Neuronal stem cell (in vitro differentiated cells): ENCODE measurements around the gene RUNX1.

Experiments
- DNase-seq: peaks from one replicate; pipeline ENCODE4 v3.0.0-alpha.2; 2013; ENCODE audit warnings: low spot score
- H2AFZ ChIP-seq: one replicate; pipeline ENCODE4 v1.6.1; 2013; ENCODE audit warnings: mild to moderate bottlenecking, low read length, inconsistent platforms
- H2AK5ac ChIP-seq: 2 replicates; pipeline ENCODE4 v1.6.1; 2013; ENCODE audit warnings: low read depth, mild to moderate bottlenecking, inconsistent platforms, low read length, moderate library complexity, mixed read lengths
- H2BK120ac ChIP-seq: 2 replicates; pipeline ENCODE4 v1.6.1; 2013; ENCODE audit warnings: low read depth, mild to moderate bottlenecking, inconsistent platforms, low read length, moderate library complexity, mixed read lengths
- H2BK12ac ChIP-seq: one replicate; pipeline ENCODE4 v1.6.1; 2013; ENCODE audit warnings: low read length, inconsistent platforms
- H2BK15ac ChIP-seq: 2 replicates; pipeline ENCODE4 v1.6.1; 2013; ENCODE audit warnings: mild to moderate bottlenecking, low read length, inconsistent platforms, mixed read lengths
- H2BK5ac ChIP-seq: one replicate; pipeline ENCODE4 v1.6.1; 2013; ENCODE audit warnings: inconsistent platforms, mild to moderate bottlenecking, low read length, moderate library complexity
- H3K14ac ChIP-seq: one replicate; pipeline ENCODE4 v1.6.1; 2013; ENCODE audit warnings: low read length, inconsistent platforms
- H3K18ac ChIP-seq: 2 replicates; pipeline ENCODE4 v1.6.1; 2013; ENCODE audit warnings: low read length, inconsistent platforms
- H3K23ac ChIP-seq: 2 replicates; pipeline ENCODE4 v1.6.1; 2013; ENCODE audit warnings: low read depth, mild to moderate bottlenecking, mixed read lengths, low read length, inconsistent platforms; ENCODE audit not compliant: poor library complexity
- H3K27ac ChIP-seq: replicated peaks from 3 replicates; pipeline ENCODE4 v1.5.1; 2013; ENCODE audit warnings: low read length, inconsistent platforms
- H3K27me3 ChIP-seq, 3 experiments: 2 replicates each; pipeline ENCODE4 v1.6.1; 2013; ENCODE audit warnings: low read length in 3 of 3, mild to moderate bottlenecking in 2 of 3, inconsistent platforms in 1 of 3, low read depth in 1 of 3, mixed read lengths in 1 of 3, moderate library complexity in 1 of 3; ENCODE audit not compliant: control insufficient read depth in 3 of 3, insufficient read depth in 3 of 3
- H3K36me3 ChIP-seq, 2 donors: replicated peaks in 1 of 2; 2 replicates each; pipeline ENCODE4 v1.6.1; 2013; ENCODE audit warnings: low read length in 2 of 2; ENCODE audit not compliant: control insufficient read depth in 2 of 2, insufficient read depth in 2 of 2
- H3K4ac ChIP-seq: 2 replicates; pipeline ENCODE4 v1.6.1; 2013; ENCODE audit warnings: inconsistent platforms, mild to moderate bottlenecking, low read length, moderate library complexity
- H3K4me1 ChIP-seq, 2 donors: 1 replicate in 1 of 2; 2 replicates in 1 of 2; pipeline ENCODE4 v1.6.1; 2013; ENCODE audit warnings: low read length in 2 of 2, low read depth in 1 of 2; ENCODE audit not compliant: control insufficient read depth in 2 of 2, insufficient read depth in 1 of 2
- H3K4me2 ChIP-seq: one replicate; pipeline ENCODE4 v1.6.1; 2013; ENCODE audit warnings: mild to moderate bottlenecking, low read length, inconsistent platforms; ENCODE audit not compliant: insufficient read depth, poor library complexity, severe bottlenecking
- H3K4me3 ChIP-seq, 2 donors: 2 replicates each; pipeline ENCODE4 v1.5.1; 2013; ENCODE audit warnings: low read length in 2 of 2, mild to moderate bottlenecking in 2 of 2, inconsistent platforms in 1 of 2, moderate library complexity in 1 of 2
- H3K79me1 ChIP-seq: one replicate; pipeline ENCODE4 v1.6.1; 2013; ENCODE audit warnings: low read depth, mild to moderate bottlenecking, inconsistent platforms, low read length, moderate library complexity
- H3K9ac ChIP-seq: one replicate; pipeline ENCODE4 v1.6.1; 2013; ENCODE audit warnings: mild to moderate bottlenecking, low read depth, low read length, inconsistent platforms; ENCODE audit not compliant: poor library complexity
- H3K9me3 ChIP-seq, 2 donors: replicated peaks in 1 of 2; 2 replicates each; pipeline versions ENCODE3 to v1.6.1; 2013; ENCODE audit warnings: low read length in 2 of 2, mild to moderate bottlenecking in 2 of 2, inconsistent platforms in 1 of 2, low read depth in 1 of 2, mixed read lengths in 1 of 2, moderate library complexity in 1 of 2; ENCODE audit not compliant: control insufficient read depth in 2 of 2, insufficient read depth in 1 of 2
- H4K8ac ChIP-seq: one replicate; pipeline ENCODE4 v1.6.1; 2013; ENCODE audit warnings: low read depth, mild to moderate bottlenecking, inconsistent platforms, low read length, moderate library complexity
- H4K91ac ChIP-seq: one replicate; pipeline ENCODE4 v1.6.1; 2013; ENCODE audit warnings: low read length, low read depth, mild to moderate bottlenecking, inconsistent platforms; ENCODE audit not compliant: poor library complexity
- WGBS, 2 donors: extraction: QIAGEN DNeasy Blood & Tissue Kit; methylation state at CpG; one replicate each; pipeline ENCODE4 v1.1.7; 2013; ENCODE audit warnings: missing lambda C conversion rate in 2 of 2, mixed read lengths in 1 of 2; ENCODE audit not compliant: insufficient read length in 2 of 2, insufficient replicate concordance in 1 of 2; ENCODE audit errors: extremely low coverage in 2 of 2; 5-methylcytosine and 5-hydroxymethylcytosine counted together

RUNX1 gene

DNA sequence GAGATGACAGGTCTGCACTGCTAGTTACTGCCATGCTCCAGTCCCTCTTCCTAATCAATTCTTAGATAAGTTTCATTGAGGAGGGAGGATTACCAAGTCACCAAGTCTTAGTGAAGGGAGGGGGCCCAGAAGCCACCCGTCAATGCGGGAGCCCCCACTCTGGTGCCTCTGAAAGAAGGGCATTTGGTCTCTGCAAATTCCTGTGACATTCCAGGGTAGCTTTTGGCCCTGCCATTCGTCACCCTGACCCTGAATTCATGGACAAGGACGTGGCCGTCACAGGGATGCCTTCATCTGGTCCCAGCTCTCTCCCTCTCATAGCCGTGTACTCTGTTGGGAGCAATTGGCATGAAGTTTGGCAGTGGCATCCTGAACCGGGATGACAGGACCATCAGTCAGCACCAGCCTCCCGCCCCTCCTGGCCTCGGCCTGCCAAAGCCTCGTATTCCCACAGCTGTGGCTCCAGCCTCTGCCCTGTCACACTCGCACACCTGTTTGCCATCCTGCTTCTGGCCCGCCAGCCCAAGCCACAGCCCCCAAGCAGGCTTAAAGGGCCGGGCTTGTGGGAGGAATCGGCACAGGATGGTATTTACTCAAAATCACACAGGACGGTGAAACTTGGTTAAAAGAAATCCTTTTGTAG is 229.6 kb downstream of the RUNX1 start:
- Histone ChIP-seq H3K27ac (peak overlapping the region; percentile 3), H3K36me3 (no peaks in the 10 kb centered on the region), H3K4me1 (peaks cover 0 to 20% of the 10 kb centered on the region in 2 donors), H4K8ac (no peak overlapping the region), H2AK5ac (no peak overlapping the region), H3K9ac (no peak overlapping the region), H3K27me3 (no peaks in the 10 kb centered on the region), H3K4me3 (no peak overlapping the region), H2BK12ac (no peak overlapping the region), H3K4ac (no peak overlapping the region), H3K14ac (no peak overlapping the region), H3K4me2 (no peak overlapping the region), H3K18ac (no peak overlapping the region), H2BK120ac (no peak overlapping the region), H2BK15ac (no peak overlapping the region), H2BK5ac (no peak overlapping the region), H3K79me1 (no peaks in the 10 kb centered on the region), H3K23ac (no peak overlapping the region), H2AFZ (no peak overlapping the region), H3K9me3 (no peaks in the 10 kb centered on the region), H4K91ac (no peak overlapping the region)
- DNase-seq = peak; percentile 29
- no CpG with 5 or more reads among the region's 15 CpGs for WGBS, 2 donors

DNA sequence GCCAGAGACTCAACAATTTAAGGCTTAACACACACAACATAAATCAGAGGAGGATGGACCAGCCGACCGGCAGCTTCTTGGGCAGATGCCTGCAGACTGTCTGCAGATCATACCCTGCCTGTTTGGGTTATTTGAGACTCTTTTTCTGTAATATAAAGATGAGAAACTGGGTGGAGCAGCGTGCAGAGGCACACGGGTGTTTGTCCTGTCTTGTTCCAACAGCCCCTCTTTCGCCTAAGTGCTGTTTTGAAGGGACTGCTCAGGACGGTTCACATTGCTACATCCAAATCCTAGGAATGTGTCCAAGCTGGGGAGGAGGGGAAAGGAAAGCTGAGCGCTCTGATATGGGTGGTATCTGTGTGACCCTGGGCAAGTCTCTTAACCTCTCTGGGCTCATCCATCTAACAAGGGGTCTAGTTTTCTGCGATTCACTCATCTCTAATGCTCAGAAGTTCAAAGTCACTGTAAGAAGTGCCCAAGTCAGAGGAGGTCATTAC is 230.4 kb downstream of the RUNX1 start:
- Histone ChIP-seq H2AK5ac (no peak overlapping the region), H2BK15ac (no peak overlapping the region), H3K4ac (no peak overlapping the region), H2AFZ (no peak overlapping the region), H3K36me3 (no peaks in the 10 kb centered on the region), H3K23ac (no peak overlapping the region), H3K27ac (no peak overlapping the region), H3K18ac (no peak overlapping the region), H3K14ac (no peak overlapping the region), H3K4me1 (peaks cover 0 to 22% of the 10 kb centered on the region in 2 donors), H4K91ac (no peak overlapping the region), H3K79me1 (no peaks in the 10 kb centered on the region), H3K27me3 (no peaks in the 10 kb centered on the region), H2BK5ac (no peak overlapping the region), H3K9me3 (no peaks in the 10 kb centered on the region), H3K4me3 (no peak overlapping the region), H4K8ac (no peak overlapping the region), H2BK120ac (no peak overlapping the region), H3K9ac (no peak overlapping the region), H3K4me2 (no peak overlapping the region), H2BK12ac (no peak overlapping the region)
- no peak for DNase-seq
- no CpG with 5 or more reads among the region's 8 CpGs for WGBS, 2 donors

DNA sequence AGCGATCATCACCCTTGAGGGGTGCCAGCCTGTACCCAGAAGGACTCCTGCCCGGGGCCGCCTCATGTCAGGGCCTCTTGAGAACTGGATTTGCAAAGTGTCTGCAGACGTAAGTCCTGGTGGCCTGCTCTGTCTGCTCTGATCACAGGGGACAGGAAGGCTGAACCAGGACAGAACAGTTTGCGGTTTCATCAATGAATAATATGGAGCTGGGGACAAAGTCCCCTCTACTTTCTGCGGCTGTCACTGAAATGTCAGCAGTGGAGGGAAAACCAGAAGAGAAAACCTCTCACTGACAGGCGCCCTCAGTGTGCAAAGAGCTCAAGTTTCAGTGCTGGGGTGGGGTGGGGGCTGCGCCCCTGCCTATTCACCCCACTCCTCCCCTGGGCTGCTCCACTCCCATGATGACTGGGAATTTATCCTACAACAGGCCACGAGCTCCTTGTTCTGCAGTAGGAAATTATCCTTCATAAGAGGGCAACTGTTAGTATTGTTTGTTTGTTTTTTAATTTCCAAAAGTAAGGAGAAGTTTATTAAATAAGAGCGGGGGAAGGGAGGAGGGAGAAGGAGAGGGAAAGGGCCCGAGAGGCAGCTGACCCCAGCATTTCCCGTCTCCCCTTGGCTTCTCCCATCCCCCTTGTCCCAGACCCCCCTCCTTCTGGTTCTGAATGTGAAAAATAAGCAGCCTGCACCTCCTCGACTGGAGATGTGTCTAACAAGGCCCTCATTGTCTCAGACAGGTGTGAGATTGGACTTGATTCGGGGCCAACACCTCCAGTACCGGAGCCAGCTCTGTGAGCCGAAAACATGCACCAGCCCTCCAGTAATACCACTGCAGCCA is 231.1 kb downstream of the RUNX1 start:
- Histone ChIP-seq H3K9me3 (no peaks in the 10 kb centered on the region), H2AK5ac (no peak overlapping the region), H3K23ac (no peak overlapping the region), H3K18ac (no peak overlapping the region), H4K91ac (no peak overlapping the region), H2BK5ac (no peak overlapping the region), H2BK15ac (no peak overlapping the region), H3K9ac (no peak overlapping the region), H3K14ac (no peak overlapping the region), H3K4me3 (no peak overlapping the region), H3K4me1 (peaks cover 0 to 22% of the 10 kb centered on the region in 2 donors), H3K27ac (no peak overlapping the region), H3K27me3 (no peaks in the 10 kb centered on the region), H4K8ac (no peak overlapping the region), H2BK12ac (no peak overlapping the region), H2AFZ (peak overlapping the region; percentile 9), H2BK120ac (no peak overlapping the region), H3K4ac (no peak overlapping the region), H3K4me2 (no peak overlapping the region), H3K36me3 (no peaks in the 10 kb centered on the region), H3K79me1 (no peaks in the 10 kb centered on the region)
- WGBS, 2 donors = 100% methylated on average over 1 of the region's 16 CpGs; no CpG with 5 or more reads in 1 of the 2 donors
- no peak for DNase-seq
